ENCODE data around the gene RPLP1.

Gene RPLP1

GRCh38 chr15:69415381-69415780, 37.2 kb upstream of the RPLP1 start:
- Histone ChIP-seq H3K36me3 (ENCODE audit: control insufficient read depth, low read depth, low read length) (peaks cover 34% of the 10 kb centered on the region), H3K4me1 (ENCODE audit: control insufficient read depth, low read depth, low read length) (peaks cover 7% of the 10 kb centered on the region), H3K9ac (ENCODE audit: low read length) (peak overlapping the region; percentile 65), H3K27ac (ENCODE audit: low read length) (no peak overlapping the region), H3K9me3 (ENCODE audit: control insufficient read depth, low read depth, low read length) (no peaks in the 10 kb centered on the region), H3K27me3 (ENCODE audit: control insufficient read depth, insufficient read depth, low read length) (no peaks in the 10 kb centered on the region), H3K4me3 (ENCODE audit: low read length) (peak overlapping the region; percentile 89)

- Histone ChIP-seq H3K27me3 (ENCODE audit: control insufficient read depth, insufficient read depth, low read length) (no peaks in the 10 kb centered on the region), H3K4me3 (ENCODE audit: low read length) (no peak overlapping the region), H3K4me1 (ENCODE audit: control insufficient read depth, low read depth, low read length) (peaks cover 7% of the 10 kb centered on the region), H3K27ac (ENCODE audit: low read length) (no peak overlapping the region), H3K36me3 (ENCODE audit: control insufficient read depth, low read depth, low read length) (peaks cover 56% of the 10 kb centered on the region), H3K9me3 (ENCODE audit: control insufficient read depth, low read depth, low read length) (no peaks in the 10 kb centered on the region), H3K9ac (ENCODE audit: low read length) (no peak overlapping the region)
Measured at GRCh38 chr15:69417581-69417980, 35.0 kb upstream of the RPLP1 start.

- H3K36me3 ChIP-seq (ENCODE audit: control insufficient read depth, low read depth, low read length) = peaks cover 94% of the 10 kb centered on the region
Measured at GRCh38 chr15:69421498-69421897, 31.1 kb upstream of the RPLP1 start.

GRCh38 chr15:69422336-69422895, 30.2 kb upstream of the RPLP1 start:
- Histone ChIP-seq H3K27ac (ENCODE audit: low read length) (no peak overlapping the region), H3K9me3 (ENCODE audit: control insufficient read depth, low read depth, low read length) (no peaks in the 10 kb centered on the region), H3K4me1 (ENCODE audit: control insufficient read depth, low read depth, low read length) (no peaks in the 10 kb centered on the region), H3K27me3 (ENCODE audit: control insufficient read depth, insufficient read depth, low read length) (no peaks in the 10 kb centered on the region), H3K4me3 (ENCODE audit: low read length) (no peak overlapping the region), H3K36me3 (ENCODE audit: control insufficient read depth, low read depth, low read length) (peaks cover 98% of the 10 kb centered on the region), H3K9ac (ENCODE audit: low read length) (no peak overlapping the region)

More at GRCh38 chr15:69421498-69421897, 31.1 kb upstream of the RPLP1 start:
- no peaks in the 10 kb centered on the region for H3K27me3 ChIP-seq (ENCODE audit: control insufficient read depth, insufficient read depth, low read length)
- no peak overlapping the region for H3K27ac ChIP-seq (ENCODE audit: low read length)
- H3K9ac ChIP-seq (ENCODE audit: low read length) = no peak overlapping the region
- no peak overlapping the region for H3K4me3 ChIP-seq (ENCODE audit: low read length)
- no peaks in the 10 kb centered on the region for H3K9me3 ChIP-seq (ENCODE audit: control insufficient read depth, low read depth, low read length)
- H3K4me1 ChIP-seq (ENCODE audit: control insufficient read depth, low read depth, low read length) = no peaks in the 10 kb centered on the region

GRCh38 chr15:69424001-69424400, 28.6 kb upstream of the RPLP1 start:
- Histone ChIP-seq H3K4me1 (ENCODE audit: control insufficient read depth, low read depth, low read length) (no peaks in the 10 kb centered on the region), H3K4me3 (ENCODE audit: low read length) (no peak overlapping the region), H3K27ac (ENCODE audit: low read length) (no peak overlapping the region), H3K9me3 (ENCODE audit: control insufficient read depth, low read depth, low read length) (no peaks in the 10 kb centered on the region), H3K9ac (ENCODE audit: low read length) (no peak overlapping the region), H3K27me3 (ENCODE audit: control insufficient read depth, insufficient read depth, low read length) (no peaks in the 10 kb centered on the region), H3K36me3 (ENCODE audit: control insufficient read depth, low read depth, low read length) (peaks cover 94% of the 10 kb centered on the region)

- Histone ChIP-seq H3K36me3 (ENCODE audit: control insufficient read depth, low read depth, low read length) (peaks cover 94% of the 10 kb centered on the region), H3K27ac (ENCODE audit: low read length) (no peak overlapping the region), H3K9ac (ENCODE audit: low read length) (no peak overlapping the region), H3K27me3 (ENCODE audit: control insufficient read depth, insufficient read depth, low read length) (no peaks in the 10 kb centered on the region), H3K4me3 (ENCODE audit: low read length) (no peak overlapping the region), H3K4me1 (ENCODE audit: control insufficient read depth, low read depth, low read length) (no peaks in the 10 kb centered on the region), H3K9me3 (ENCODE audit: control insufficient read depth, low read depth, low read length) (no peaks in the 10 kb centered on the region)
Measured at GRCh38 chr15:69424748-69425413, 27.7 kb upstream of the RPLP1 start.

GRCh38 chr15:69433831-69434230, 18.8 kb upstream of the RPLP1 start:
- Histone ChIP-seq H3K4me1 (ENCODE audit: control insufficient read depth, low read depth, low read length) (no peaks in the 10 kb centered on the region), H3K27ac (ENCODE audit: low read length) (no peak overlapping the region), H3K4me3 (ENCODE audit: low read length) (no peak overlapping the region), H3K36me3 (ENCODE audit: control insufficient read depth, low read depth, low read length) (peaks cover 90% of the 10 kb centered on the region), H3K9ac (ENCODE audit: low read length) (no peak overlapping the region), H3K27me3 (ENCODE audit: control insufficient read depth, insufficient read depth, low read length) (no peaks in the 10 kb centered on the region), H3K9me3 (ENCODE audit: control insufficient read depth, low read depth, low read length) (no peaks in the 10 kb centered on the region)

- Histone ChIP-seq H3K4me3 (ENCODE audit: low read length) (no peak overlapping the region), H3K36me3 (ENCODE audit: control insufficient read depth, low read depth, low read length) (peaks cover 90% of the 10 kb centered on the region), H3K9me3 (ENCODE audit: control insufficient read depth, low read depth, low read length) (no peaks in the 10 kb centered on the region), H3K27me3 (ENCODE audit: control insufficient read depth, insufficient read depth, low read length) (no peaks in the 10 kb centered on the region), H3K4me1 (ENCODE audit: control insufficient read depth, low read depth, low read length) (no peaks in the 10 kb centered on the region), H3K9ac (ENCODE audit: low read length) (no peak overlapping the region), H3K27ac (ENCODE audit: low read length) (no peak overlapping the region)
Measured at GRCh38 chr15:69434238-69434637, 18.4 kb upstream of the RPLP1 start.

GRCh38 chr15:69434679-69435078, 17.9 kb upstream of the RPLP1 start:
- Histone ChIP-seq H3K4me1 (ENCODE audit: control insufficient read depth, low read depth, low read length) (no peaks in the 10 kb centered on the region), H3K9ac (ENCODE audit: low read length) (no peak overlapping the region), H3K4me3 (ENCODE audit: low read length) (no peak overlapping the region), H3K27me3 (ENCODE audit: control insufficient read depth, insufficient read depth, low read length) (no peaks in the 10 kb centered on the region), H3K9me3 (ENCODE audit: control insufficient read depth, low read depth, low read length) (no peaks in the 10 kb centered on the region), H3K27ac (ENCODE audit: low read length) (no peak overlapping the region), H3K36me3 (ENCODE audit: control insufficient read depth, low read depth, low read length) (peaks cover 90% of the 10 kb centered on the region)

GRCh38 chr15:69435985-69436384, 16.6 kb upstream of the RPLP1 start:
- Histone ChIP-seq H3K4me1 (ENCODE audit: control insufficient read depth, low read depth, low read length) (no peaks in the 10 kb centered on the region), H3K9ac (ENCODE audit: low read length) (no peak overlapping the region), H3K36me3 (ENCODE audit: control insufficient read depth, low read depth, low read length) (peaks cover 90% of the 10 kb centered on the region), H3K27ac (ENCODE audit: low read length) (no peak overlapping the region), H3K4me3 (ENCODE audit: low read length) (no peak overlapping the region), H3K27me3 (ENCODE audit: control insufficient read depth, insufficient read depth, low read length) (no peaks in the 10 kb centered on the region), H3K9me3 (ENCODE audit: control insufficient read depth, low read depth, low read length) (no peaks in the 10 kb centered on the region)

GRCh38 chr15:69436951-69437350, 15.7 kb upstream of the RPLP1 start:
- H3K4me1 ChIP-seq (ENCODE audit: control insufficient read depth, low read depth, low read length) = no peaks in the 10 kb centered on the region
- no peak overlapping the region for H3K27ac ChIP-seq (ENCODE audit: low read length)
- no peak overlapping the region for H3K9ac ChIP-seq (ENCODE audit: low read length)
- no peaks in the 10 kb centered on the region for H3K27me3 ChIP-seq (ENCODE audit: control insufficient read depth, insufficient read depth, low read length)
- peaks cover 91% of the 10 kb centered on the region for H3K36me3 ChIP-seq (ENCODE audit: control insufficient read depth, low read depth, low read length)
- H3K9me3 ChIP-seq (ENCODE audit: control insufficient read depth, low read depth, low read length) = no peaks in the 10 kb centered on the region
- H3K4me3 ChIP-seq (ENCODE audit: low read length) = no peak overlapping the region

- H3K36me3 ChIP-seq (ENCODE audit: control insufficient read depth, low read depth, low read length) = peaks cover 91% of the 10 kb centered on the region
- H3K4me1 ChIP-seq (ENCODE audit: control insufficient read depth, low read depth, low read length) = no peaks in the 10 kb centered on the region
Measured at GRCh38 chr15:69439623-69440022, 13.0 kb upstream of the RPLP1 start.

More at GRCh38 chr15:69439623-69440022, 13.0 kb upstream of the RPLP1 start:
- Histone ChIP-seq H3K27me3 (ENCODE audit: control insufficient read depth, insufficient read depth, low read length) (no peaks in the 10 kb centered on the region), H3K4me3 (ENCODE audit: low read length) (no peak overlapping the region), H3K9me3 (ENCODE audit: control insufficient read depth, low read depth, low read length) (no peaks in the 10 kb centered on the region), H3K9ac (ENCODE audit: low read length) (no peak overlapping the region), H3K27ac (ENCODE audit: low read length) (no peak overlapping the region)

All from iPS-18a (cell line).